Posterior cingulate gyrus (tissue), 11 donors: ENCODE measurements around the gene CCNJ.
"Not testable (repeated sequence)": the region's sequence is repeated elsewhere in the genome, so short reads cannot be mapped to it uniquely, and the experiment has no call there.

ENCODE experiments used
- DNase-seq, 10 donors: peaks; one replicate each; pipeline versions ENCODE4 v3.0.0 to v3.0.0-alpha.2; 2020 to 2021; ENCODE audit warnings: mixed read lengths in 3 of 10
- intact Hi-C: fragments of 100-400 bp; cut with DNase I; formaldehyde crosslinking; loops from one replicate; pipeline ENCODE4 v1.15.1; 2023

Gene CCNJ, protein sequence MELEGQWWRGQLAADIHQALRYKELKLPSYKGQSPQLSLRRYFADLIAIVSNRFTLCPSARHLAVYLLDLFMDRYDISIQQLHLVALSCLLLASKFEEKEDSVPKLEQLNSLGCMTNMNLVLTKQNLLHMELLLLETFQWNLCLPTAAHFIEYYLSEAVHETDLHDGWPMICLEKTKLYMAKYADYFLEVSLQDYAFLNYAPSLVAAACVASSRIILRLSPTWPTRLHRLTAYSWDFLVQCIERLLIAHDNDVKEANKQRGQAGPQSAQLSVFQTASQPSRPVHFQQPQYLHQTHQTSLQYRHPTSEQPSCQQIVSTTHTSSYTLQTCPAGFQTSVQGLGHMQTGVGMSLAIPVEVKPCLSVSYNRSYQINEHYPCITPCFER

DNA sequence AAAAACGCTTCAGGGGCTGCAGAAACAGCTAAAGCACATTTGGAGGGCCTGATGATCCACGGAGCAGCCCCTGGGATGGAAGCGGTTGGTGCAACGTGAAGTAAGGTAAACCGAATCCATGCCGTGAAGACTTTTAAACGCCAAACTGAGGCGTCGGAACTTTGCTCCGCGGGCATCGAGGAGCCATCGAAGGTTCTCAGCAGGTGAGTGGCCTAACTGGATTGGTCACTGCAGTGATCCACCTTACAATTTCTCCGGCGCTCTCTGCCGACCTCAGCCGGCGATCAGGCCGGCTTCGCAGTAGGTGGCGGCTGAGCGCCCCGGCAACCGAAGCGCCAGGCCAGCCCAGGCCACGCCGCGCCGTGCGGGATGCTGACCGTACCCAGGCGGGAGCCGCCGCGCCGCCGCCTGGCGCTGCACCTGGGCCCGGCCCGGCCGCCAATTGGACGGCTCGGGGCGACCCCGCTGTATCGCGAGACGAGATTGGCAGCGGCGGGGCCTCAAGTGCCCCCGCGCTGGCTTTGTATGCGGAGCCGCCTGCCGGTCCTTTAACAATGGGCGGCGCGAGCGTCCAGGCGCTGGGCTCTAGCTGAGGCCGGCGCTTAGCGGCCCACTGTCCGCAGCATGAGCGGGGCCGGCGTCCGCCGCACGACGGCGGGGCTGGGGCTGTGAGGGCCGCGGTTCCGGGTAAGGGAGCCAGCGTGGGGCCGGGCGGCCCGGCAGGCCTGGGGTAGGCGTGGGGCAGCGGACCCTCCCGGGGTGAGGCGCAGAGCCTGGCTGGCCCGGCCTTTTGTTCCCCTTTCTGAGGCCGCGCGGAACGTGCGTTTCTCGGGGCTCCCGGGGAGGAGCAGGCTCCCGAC, at the start of gene CCNJ:
CCNJ (plus strand) TSS at position 551 of the 860 bp plus-strand sequence. CDS start 811 bp downstream, outside the sequence.
- intact Hi-C loops, result loop anchor here (5.0 kb wide), 1 partner anchor 351 kb away; the partner anchor contains the start of gene TCTN3
- DNase-seq, result peak; percentile 69 to 97 (median 84)

DNA sequence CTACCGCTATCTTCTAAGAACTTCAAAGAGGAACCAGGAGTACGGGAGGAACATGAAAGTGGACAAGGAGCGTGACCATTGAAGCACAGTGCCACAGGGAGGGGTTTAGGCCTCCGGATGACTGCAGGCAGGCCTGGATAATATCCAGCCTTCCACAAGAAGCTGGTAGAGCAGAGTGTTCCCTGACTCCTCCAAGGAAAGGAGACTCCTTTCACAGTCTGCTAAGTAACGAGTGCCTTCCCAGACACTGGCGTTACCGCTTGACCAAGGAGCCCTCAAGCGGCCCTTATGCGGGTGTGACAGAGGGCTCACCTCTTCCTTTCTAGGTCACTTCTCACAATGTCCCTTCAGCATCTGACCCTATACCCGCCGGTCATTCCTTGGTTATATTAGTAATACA, 49.0 kb upstream of the CCNJ start:
- DNase-seq, intact Hi-C loops: not testable (repeated sequence)

DNA sequence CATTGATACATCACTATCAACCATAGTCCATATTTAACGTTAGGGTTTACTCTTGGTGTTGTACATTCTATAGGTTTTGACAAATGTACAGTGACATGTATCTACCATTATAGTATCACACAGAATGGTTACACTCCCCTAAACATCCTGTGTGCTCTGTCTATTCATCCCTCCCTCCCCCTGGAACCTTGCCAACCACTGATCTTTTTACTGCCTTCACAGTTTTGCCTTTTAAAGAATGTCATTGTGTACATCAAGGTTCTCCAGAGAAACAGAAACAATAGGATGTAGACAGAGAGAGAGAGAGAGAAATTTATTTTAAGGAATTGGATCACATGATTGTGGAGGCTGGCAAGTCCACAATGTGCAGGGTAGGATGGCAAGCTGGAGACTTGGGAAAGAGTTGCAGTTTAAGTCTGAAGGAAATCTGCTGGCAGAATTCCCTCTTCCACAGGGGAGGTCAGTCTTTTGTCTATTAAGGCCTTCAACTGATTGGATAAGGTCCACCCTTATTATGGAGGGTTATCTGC, 45.1 kb upstream of the CCNJ start:
- intact Hi-C loops, result no loop called here
- DNase-seq, result no peak

DNA sequence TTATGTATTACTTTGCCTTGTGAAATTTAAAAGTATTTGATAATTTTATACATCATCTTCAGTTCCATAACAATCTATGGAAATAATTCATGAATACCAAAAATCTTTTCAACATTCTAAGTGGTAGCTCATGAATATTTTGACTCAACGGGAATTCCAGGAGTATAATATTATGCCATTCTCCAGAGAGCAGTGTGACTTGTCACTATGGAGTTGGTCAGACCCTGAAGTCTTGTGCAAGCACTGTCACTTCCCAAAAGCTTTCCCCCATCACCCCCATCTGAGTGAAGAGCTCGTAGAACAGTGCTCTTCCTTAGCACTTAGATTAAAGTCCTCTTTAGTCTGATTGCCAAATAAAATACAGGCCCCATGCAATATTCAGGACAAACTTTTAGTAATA, 29.4 kb upstream of the CCNJ start:
- intact Hi-C loops, result no loop called here
- DNase-seq, result no peak

DNA sequence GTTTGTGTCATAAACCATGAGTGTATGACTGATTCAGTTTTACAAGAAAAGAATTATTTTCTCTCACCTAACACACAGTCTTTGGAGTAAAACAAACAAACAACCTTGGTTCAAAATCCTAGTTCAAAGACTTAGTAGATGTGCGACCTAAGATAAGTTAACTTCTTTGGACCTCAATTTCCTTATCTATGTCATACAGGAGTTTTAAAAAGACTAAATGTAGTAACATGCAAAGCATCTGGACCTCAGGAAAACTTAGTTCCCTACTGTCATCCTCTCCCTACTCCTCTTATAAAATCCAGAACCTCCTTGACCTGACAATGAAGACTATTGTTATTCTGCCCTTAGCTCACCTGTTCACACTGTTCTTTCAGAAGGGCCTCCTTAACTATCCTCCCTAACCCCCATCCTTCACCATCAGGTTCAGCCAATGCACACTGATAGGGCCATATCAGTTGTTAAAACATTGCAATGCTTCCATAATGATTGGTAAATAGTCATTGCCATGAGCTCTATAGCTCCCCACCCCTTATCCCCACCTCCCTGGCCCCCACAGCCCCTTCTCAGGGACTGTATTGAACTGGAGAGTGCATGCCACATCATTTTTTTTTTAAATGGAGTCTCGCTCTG, 28.8 kb upstream of the CCNJ start:
- intact Hi-C loops, result no loop called here
- no peak for DNase-seq

DNA sequence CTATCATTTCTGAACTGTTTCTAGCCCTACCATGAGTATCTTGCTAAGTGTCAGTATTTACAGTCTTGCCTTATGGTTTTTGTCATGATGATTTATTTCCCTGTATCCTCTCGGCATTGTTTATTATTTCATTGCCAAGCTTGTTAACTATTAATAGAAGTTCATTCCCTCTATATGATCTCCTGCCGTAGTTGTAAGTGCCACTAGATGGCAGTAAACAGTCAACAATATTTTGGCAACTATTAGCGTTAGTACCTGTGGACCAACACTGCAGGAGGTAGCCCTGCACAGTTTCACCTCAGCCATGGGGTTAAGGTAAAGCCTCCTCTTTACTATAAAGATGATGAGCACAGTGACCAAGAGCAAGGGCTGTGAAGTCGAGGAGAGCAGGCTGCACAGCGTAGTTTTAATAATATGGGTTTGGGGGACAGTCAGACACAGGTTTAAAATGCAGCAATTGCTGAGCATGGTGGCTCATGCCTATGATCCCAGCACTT, 26.1 kb upstream of the CCNJ start:
- intact Hi-C loops, result loop anchor here (2.0 kb wide), 1 partner anchor 276 kb away; no protein-coding TSS in a partner anchor
- peak in 2 of 10 donors; percentile 2 to 14 for DNase-seq

DNA sequence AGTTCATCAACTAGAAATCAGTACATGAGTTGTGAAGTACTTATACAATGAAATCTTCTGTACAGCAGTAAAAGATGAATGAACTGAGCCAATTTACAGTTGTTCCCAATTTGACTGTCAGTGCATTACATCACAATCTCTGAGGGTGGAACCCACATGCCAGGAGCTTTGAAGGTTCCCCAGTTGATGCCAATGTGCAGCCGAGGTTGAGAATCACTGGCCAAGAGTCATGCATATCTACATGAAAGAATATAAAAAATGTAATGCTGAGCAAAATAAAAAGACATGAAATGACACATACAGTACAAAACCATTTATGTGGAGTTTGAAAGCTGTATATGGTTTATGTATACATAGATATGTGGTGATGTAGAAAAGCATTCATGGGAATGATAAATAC, 22.1 kb upstream of the CCNJ start:
- intact Hi-C loops, result no loop called here
- no peak for DNase-seq

DNA sequence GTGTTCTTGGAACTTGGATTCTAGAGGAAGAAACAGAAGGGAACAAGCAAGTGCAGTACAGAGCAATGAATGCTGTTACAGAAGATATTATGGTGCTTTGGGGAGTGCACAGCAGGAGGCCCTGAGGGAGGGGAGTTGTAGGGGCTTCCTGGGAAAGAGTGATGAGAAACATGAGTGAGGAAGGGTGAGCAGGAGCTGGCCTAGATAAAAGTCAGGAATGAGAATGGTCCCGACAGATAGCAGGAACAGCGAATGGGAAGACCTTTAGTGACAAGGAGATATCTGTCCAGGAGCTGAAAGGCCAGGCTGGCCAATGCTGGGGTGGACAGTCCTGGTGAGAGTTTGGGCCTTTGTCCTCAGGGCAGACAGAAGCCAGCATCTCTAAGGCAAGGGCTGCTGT, 20.6 kb upstream of the CCNJ start:
- DNase-seq, result no peak
- intact Hi-C loops, result no loop called here

DNA sequence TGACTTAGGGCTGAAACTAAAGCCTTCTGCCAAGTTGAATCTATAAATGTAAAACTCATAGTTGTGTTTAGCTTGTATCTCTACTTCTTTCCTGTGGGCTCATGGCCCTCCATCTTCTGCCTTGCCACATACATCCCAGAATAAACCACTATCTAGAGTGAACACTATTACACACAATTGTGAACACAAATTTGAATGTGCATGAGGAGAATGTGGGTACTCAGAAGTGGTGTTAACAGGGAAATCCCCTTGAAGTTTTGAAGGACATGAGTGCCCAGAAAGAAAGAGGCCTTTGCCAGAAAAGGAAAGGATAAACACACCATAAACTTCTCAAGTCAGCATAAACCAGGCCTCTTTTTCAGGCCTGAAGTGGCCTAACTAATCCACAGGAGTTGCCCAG, 20.2 kb upstream of the CCNJ start:
- intact Hi-C loops, result no loop called here
- no peak for DNase-seq

DNA sequence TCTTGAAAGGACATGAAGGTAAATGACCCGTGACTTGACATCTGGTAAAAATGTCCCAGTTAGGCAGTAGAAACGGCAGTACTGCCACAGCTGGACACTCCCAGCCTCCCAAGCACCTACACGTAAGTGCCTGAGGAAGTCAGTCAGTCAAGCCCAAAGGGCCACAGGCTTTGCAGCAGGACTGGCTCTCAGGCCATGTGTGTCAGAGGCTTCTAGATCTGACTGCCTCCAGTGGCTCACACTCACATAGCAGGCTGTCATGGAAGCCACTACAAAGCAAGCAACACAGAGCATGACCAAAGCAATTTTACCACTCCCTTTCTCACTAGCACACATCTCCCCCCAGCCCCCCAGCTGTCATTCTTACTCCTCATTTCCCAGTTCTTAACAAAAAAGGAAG, 17.8 kb upstream of the CCNJ start:
- DNase-seq, result no peak
- intact Hi-C loops, result no loop called here

DNA sequence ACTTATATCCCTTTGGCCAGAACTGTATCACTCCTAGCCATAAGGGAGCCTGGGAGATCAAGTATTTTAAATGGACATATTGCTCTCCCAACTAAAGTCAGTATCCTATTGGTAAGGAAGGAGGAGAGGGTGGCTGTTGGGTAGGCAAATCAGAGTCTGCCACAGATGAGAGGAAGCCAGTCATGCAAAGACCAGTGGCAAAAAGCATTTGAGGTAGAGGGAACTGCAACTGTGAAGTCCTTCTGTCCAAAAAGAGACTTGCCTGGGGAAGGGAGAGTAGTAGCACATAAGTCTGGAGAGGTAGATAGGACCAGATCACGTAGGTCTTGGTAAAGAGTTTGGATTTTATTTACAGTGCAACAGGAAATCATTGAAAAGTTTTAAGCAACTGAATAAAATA, 8.8 kb upstream of the CCNJ start:
- DNase-seq, result no peak
- intact Hi-C loops, result no loop called here

DNA sequence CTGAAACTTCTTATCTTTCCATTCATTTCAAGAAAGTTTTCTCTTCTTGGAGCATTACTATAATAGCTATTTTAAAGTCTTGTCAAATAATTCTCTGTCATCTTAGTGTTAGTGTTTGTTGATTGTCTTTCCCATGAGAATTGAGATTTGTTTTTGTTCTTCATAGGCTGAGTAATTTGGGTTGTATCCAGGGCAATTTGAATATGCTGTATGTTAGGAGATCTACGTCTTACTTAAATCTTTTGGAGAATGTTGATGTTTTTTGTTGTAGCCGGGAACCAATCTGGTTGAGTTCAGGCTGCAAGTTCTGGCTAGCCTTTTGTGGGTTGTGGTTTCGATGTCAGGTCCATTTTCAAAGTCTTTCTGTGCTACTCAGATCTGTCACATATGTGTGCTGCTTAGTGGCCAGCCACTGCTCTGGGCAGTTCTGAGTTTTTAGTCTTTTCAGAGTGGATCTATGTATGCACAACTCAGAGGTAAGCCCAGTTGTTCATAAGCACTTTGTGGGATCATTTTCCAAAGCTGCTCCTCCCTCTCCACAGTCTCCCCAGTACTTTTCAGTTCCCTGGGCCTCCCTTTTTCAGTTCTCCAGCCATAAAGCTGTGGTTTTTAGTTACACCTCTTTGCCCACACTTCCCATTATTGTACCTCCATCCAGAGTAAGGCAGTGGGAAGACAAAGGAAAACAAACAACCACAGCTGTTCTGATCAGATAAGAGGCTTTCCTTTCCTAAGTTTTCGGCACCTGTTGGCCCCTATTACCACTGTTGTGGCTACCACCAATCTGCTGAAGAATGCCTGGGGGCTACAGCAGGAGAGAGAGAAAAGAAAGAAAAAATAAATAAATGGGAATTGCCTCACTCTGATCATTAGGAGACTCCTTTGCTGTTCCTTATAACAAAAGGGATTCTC, 4.7 kb upstream of the CCNJ start:
- intact Hi-C loops, result no loop called here
- DNase-seq, result no peak

DNA sequence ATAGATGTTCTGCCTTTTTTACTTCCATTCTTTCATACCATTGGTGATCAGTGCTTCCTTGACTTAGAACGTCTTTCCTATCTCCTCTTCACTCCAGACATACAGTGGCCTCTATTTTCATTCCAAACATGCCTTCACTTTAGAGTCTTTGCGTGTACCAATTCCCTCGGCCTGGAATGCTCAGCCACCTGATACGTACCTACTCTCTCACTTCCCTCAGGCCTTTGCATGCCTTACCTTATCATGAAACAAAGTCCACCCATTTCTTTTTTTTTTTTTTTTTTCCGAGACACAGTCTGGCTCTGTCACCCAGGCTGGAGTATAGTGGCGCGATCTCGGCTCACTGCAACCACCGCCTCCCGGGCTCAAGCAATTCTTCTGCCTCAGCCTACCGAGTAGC, 2.2 kb upstream of the CCNJ start:
- DNase-seq, result no peak
- intact Hi-C loops, result loop anchor here (5.0 kb wide), 1 partner anchor 349 kb away; the partner anchor contains the start of gene TCTN3

DNA sequence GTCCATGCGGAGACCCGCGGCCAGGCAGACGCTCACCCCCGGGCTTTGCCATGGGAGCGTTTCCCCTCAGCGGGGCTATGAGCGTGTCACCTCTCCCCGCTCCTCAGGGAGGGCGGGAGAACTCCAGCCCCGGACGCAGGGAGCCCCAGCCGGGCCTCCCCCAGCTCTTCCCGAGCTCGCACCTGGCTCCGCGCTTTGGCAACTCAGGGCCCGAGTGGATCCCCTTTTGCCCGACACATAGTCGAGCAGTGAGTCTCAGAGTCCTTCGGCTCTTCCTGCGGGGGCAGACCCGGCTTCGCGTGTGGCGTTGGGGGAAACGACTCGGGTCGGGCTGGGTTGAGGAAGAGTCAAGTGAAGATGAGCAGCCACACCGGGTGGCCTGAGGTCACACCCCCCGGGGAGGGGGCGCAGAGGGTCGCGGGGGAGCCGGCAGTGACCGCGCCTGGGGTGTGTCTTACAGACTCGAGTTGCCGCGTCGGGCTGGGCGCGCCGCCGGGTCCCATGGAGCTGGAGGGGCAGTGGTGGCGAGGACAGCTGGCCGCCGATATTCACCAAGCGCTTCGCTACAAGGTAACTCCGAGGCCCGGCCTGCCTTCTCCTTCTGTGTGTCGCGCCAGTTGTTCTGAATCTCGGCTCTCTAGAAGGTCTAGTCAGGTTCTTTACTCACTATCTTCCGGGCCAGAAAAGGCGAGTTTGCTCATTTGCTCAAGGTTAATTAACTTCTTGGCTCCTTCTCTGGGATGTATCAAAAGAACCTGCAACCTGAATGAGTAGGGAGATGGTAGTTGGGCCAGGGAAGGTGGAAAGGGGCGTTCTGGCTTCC, 721 bp downstream of the CCNJ start:
- intact Hi-C loops, result loop anchor here (2.0 to 5.0 kb wide), 2 partner anchors 47 to 352 kb away; partner anchors contain the start of gene TCTN3
- DNase-seq, result peak; percentile 14 to 90 (median 36)

DNA sequence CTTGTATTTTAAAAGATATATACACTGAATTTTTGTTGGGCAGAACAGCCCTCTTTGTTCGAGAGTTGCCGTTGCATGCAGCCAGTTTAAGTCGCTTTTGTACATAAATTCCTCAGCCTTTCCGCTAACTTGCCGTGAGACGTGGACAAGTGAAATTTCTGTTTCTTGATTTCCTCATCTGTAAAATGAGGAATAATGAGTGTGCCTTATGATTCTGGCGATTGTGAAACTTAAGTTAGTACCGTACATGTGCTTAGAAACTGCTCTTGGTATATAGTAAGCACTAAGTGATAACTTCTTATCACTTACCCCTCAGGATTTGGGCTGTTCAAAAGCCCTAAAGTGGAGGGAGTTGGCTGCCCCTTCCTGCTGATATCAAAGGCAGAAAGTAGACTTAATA, 1.4 kb downstream of the CCNJ start:
- intact Hi-C loops, result loop anchor here (2.0 to 5.0 kb wide), 2 partner anchors 46 to 352 kb away; partner anchors contain the start of gene TCTN3
- no peak for DNase-seq

DNA sequence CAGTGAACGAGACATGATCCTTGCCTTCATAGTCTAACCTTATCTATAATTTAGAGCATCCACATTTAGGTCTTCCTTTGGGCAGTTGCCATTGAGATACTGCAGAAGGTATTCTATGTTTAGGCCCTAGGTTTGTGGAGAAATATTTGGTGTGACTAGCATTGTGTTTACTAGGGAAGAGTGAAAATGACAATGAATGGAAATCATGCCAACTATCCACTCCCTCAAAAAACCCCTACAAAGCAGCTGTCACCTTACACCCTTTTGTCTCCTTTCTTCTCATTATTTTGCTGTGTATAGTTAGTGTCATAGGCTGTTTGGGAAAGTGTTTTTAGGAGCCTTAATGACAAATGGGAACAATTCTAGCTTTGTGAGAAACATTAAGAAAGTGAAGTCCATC, 3.2 kb downstream of the CCNJ start:
- no peak for DNase-seq
- intact Hi-C loops, result no loop called here

DNA sequence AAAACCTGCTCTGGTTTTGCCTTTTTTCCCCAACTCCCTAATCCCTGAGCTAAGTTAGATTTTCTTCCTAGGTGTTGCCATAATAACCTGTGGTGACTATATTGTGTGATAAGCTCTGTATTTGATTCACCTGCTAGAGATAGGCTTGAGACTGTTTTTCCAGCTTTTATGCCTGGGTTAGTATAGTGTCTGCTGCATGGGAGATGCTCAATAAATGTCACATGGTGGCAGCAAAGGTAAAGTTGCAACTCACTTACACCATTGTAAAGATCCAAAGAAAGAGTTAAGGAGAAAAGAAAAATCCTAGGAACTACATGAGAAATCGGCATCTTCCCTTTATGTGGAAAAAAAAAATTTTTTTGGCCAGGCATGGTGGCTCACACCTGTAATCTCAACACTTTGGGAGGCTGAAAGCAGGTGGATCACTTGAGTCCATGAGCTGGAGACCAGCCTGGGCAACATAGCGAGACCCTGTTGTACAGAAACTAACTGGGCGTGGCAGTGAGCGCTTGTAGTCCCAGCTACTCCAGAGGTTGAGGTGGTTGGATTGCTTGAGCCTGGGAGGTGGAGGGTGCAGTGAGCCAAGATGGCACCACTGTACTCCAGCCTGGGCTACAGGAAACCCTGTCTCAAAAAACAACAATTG, 3.7 kb downstream of the CCNJ start:
- DNase-seq, result no peak
- intact Hi-C loops, result no loop called here

DNA sequence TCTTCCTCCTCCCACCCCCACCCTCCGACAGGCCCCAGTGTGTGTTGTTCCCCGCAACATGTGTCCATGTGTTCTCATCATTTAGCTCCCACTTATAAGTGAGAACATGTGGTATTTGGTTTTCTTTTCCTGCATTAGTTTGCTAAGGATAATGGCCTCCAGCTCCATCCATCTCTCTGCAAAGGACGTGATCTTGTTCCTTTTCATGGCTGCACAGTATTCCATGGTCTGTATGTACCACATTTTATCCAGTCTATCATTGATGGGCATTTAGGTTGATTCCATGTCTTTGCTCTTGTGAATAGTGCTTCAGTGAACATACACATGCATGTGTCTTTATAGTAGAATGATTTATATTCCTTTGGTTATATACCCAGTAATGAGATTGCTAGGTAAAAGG, 4.5 kb downstream of the CCNJ start:
- intact Hi-C loops, DNase-seq: not testable (repeated sequence)
